IPS-NIHi7 (cell line): Measurements from ENCODE around the gene CCDC88C.

ENCODE experiments used
- DNase-seq: peaks from one replicate; pipeline ENCODE4 v3.0.0; 2012; ENCODE audit warnings: mixed read lengths; ENCODE audit errors: extremely low spot score

The CCDC88C gene

GRCh38 chr14:91307652-91308051 is 110.0 kb downstream of the CCDC88C start:
- no peak for DNase-seq

GRCh38 chr14:91307046-91307445 is 110.6 kb downstream of the CCDC88C start:
- no peak for DNase-seq

- DNase-seq = no peak
Measured at GRCh38 chr14:91306547-91306946, 111.1 kb downstream of the CCDC88C start.

- DNase-seq = peak; percentile 48
Measured at GRCh38 chr14:91305650-91306431, 111.8 kb downstream of the CCDC88C start.

GRCh38 chr14:91303924-91304229 is 113.7 kb downstream of the CCDC88C start:
- no peak for DNase-seq

- peak; percentile 99 for DNase-seq
Measured at GRCh38 chr14:91303091-91303923, 114.3 kb downstream of the CCDC88C start.

GRCh38 chr14:91302391-91302790 is 115.2 kb downstream of the CCDC88C start:
- no peak for DNase-seq

- no peak for DNase-seq
Measured at GRCh38 chr14:91300957-91301356, 116.7 kb downstream of the CCDC88C start.

GRCh38 chr14:91300283-91300895 is 117.2 kb downstream of the CCDC88C start:
- no peak for DNase-seq

GRCh38 chr14:91299121-91300115 is 118.2 kb downstream of the CCDC88C start:
- no peak for DNase-seq

GRCh38 chr14:91298576-91298975 is 119.0 kb downstream of the CCDC88C start:
- DNase-seq = no peak

GRCh38 chr14:91297081-91297711 is 120.4 kb downstream of the CCDC88C start:
- no peak for DNase-seq

- no peak for DNase-seq
Measured at GRCh38 chr14:91295851-91296796, 121.5 kb downstream of the CCDC88C start.

- DNase-seq = no peak
Measured at GRCh38 chr14:91295276-91295845, 122.3 kb downstream of the CCDC88C start.

- no peak for DNase-seq
Measured at GRCh38 chr14:91294153-91294552, 123.5 kb downstream of the CCDC88C start.

- no peak for DNase-seq
Measured at GRCh38 chr14:91293281-91293680, 124.3 kb downstream of the CCDC88C start.

GRCh38 chr14:91292491-91292890 is 125.1 kb downstream of the CCDC88C start:
- no peak for DNase-seq

GRCh38 chr14:91291786-91292405 is 125.7 kb downstream of the CCDC88C start:
- no peak for DNase-seq

GRCh38 chr14:91290986-91291385 is 126.6 kb downstream of the CCDC88C start:
- no peak for DNase-seq
